D721Med (cell line): ENCODE results near the gene OR5B21.

Experiments used
- DNase-seq: peaks from one replicate; pipeline ENCODE4 v3.0.0; 2011; ENCODE audit warnings: low spot score; ENCODE audit not compliant: insufficient read length
- FAIRE-seq: peaks from 2 replicates; lab custom pipeline; 2011; peaks lifted over from hg19 to GRCh38; lab: Jason Lieb, UNC
- TF ChIP-seq, protein P1 (sequence below): IDR thresholded peaks from 2 replicates; pipeline ENCODE4 v1.5.1; 2012; ENCODE audit warnings: mild to moderate bottlenecking, control low read depth; ENCODE audit not compliant: insufficient read depth; ENCODE audit errors: missing control alignments

The OR5B21 gene

DNA sequence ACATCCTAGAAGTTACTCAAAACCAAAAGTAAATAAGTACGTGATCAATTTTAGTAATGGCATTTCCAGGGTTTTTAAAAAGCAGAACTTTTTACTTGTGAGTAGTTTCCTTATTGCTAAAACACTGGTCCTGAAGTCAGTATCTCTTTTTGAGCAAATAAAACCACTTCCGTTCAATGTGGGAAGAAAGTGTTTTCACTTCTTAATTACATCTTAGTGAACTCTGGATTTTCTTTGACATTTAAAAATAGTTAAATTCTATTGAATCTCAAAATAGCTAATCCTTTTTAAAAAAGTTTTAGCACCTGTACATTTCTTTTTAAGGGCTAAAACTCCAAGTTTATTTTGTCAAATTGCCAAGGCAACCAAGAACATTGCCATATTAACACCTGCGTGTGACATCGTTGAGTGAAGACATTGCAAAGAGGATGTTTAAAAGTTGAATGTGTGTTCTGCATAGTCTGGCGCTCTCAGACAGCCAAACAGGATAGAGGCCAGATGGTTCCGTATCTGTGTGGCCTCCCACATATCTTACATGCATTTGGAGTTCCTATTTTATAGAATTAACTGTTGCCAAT, 17.2 kb upstream of the OR5B21 start:
- DNase-seq (no peak), FAIRE-seq (no peak)
- TF ChIP-seq, protein P1, sequence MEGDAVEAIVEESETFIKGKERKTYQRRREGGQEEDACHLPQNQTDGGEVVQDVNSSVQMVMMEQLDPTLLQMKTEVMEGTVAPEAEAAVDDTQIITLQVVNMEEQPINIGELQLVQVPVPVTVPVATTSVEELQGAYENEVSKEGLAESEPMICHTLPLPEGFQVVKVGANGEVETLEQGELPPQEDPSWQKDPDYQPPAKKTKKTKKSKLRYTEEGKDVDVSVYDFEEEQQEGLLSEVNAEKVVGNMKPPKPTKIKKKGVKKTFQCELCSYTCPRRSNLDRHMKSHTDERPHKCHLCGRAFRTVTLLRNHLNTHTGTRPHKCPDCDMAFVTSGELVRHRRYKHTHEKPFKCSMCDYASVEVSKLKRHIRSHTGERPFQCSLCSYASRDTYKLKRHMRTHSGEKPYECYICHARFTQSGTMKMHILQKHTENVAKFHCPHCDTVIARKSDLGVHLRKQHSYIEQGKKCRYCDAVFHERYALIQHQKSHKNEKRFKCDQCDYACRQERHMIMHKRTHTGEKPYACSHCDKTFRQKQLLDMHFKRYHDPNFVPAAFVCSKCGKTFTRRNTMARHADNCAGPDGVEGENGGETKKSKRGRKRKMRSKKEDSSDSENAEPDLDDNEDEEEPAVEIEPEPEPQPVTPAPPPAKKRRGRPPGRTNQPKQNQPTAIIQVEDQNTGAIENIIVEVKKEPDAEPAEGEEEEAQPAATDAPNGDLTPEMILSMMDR = no peak

DNA sequence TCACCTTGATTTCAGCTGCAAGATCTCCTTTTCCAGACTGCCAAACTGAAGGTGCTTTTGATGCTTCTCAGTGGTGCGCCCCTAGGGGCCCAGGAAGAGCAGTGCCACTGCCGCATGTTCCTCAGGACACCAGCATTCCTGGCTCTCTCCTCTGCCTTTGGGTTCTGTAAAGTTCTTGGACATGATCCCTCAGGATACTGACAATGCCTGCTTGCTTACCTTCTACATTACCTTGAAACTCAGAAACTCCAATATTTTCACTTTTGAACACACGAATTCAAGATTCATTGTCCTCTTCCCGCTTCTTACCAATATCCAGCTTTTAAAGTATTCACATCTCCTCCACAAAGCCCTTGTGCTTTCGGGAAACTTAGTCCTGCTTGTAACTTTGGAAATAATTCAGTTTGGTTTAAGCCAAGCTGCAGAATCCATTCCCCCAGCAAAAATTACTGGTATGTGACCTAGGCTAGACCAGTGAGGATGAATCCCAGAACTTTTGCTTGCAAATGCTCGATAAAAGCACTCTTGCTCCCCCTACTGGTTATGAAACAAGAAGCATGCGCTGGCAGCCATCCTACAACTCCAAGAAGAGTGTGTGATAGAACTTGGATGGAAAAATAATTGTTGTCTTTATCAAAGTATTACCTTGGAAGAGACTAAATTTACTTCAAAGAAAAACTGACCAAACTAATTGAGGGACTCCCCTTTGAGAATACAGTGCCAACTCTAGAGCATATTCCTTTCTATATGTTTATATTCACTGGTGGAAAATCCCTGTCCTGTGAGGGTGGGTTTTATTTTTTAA, 16.5 kb upstream of the OR5B21 start:
- TF ChIP-seq, protein P1 = peak; percentile 83
- DNase-seq = peak; percentile 20
- FAIRE-seq = no peak

DNA sequence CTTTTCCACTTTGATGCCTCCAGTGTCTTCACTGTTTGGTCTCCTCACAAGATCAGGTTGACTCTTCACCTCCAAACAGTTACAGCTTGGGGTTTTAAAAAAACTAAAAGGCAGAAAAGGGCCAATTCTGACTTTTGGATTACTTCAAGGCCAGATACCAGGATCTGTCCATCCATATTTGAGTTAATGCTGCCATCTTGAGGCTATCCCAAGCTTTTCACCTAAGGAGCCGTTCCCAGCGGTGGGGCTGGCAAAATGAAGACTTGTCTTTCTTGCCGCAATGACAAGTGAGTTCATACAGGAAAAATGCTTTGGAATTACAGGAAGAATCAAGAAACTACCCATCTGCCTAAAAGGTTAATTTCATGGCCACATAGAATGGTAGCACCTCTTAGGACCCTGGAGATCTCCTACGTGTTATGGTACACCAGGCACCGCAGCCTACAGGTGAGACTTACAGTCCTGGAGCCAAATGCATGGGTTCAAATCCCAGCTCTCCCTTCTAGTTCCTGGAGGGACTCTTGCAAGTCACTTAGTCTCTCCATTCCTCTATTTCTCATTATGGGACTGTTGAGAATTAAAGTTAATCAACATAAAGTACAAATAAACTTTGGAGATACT, 6.0 kb upstream of the OR5B21 start:
- no peak for FAIRE-seq
- TF ChIP-seq, protein P1 = peak; percentile 62
- DNase-seq = no peak

DNA sequence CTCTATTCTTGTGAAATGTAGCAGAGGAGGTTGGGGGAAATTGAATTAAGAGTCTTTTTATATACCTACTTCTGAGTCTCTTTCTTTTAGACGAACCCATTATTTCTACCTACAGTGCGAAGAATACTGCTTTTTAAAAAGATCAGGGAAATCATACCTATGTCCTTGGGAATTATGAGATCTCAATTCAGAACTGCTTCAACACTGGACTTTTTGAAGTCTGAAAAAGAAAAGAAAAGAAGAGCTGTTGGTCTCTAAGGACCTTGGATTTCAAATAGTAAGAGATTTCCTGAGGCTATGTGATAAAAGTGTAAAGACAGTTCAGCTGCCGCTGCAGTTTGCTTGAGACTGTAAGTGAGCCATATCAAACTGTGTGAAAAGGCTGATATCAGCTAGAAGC, 3.7 kb upstream of the OR5B21 start:
- TF ChIP-seq, protein P1 = no peak
- FAIRE-seq (no peak), DNase-seq (no peak)

DNA sequence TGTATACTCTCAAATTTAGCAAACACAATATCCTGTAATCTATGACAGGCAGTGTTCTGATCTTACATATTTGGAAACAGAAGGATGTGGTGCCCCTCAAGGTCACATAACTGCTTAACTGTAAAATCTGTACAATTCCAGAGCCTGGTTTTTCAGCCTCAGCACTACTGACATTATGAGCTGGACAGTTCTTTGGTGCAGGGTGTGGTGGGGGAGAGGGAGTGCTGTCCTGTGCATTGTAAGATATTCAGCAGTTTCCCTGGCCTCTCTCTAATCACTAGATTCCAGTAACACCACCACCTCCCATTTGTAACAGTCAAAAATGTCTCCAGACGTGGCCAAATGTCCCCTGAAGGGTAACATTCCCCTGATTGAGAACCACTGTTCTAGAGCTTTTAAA, 1.8 kb upstream of the OR5B21 start:
- TF ChIP-seq, protein P1 = no peak
- DNase-seq = no peak
- FAIRE-seq = no peak

DNA sequence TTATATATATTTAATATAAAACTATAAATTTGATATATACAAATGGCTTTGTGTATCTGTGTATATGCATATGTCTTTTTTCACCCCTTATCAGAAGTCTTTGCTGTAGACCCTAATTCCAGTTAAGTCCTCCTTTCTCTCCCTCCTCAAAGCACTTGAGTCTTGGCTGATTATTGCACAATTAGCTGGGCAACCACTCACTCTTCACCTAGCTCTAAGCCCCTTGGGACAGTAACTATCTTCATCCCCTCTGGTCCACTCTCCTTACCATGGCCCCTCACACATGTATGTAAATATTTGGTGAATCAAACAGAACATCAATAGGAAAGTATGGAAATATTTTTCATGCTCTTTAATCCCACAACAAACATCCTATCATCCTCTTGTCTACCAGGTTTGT, 909 bp upstream of the OR5B21 start:
- FAIRE-seq (no peak), DNase-seq (no peak)
- TF ChIP-seq, protein P1 = no peak
